SK-N-DZ (cell line): ENCODE data around the gene HACD4.
"Not testable (repeated sequence)": the region's sequence is repeated elsewhere in the genome, so short reads cannot be mapped to it uniquely, and the experiment has no call there.

Experiments
- DNase-seq: peaks from one replicate; pipeline ENCODE4 v3.0.0-alpha.2; 2015; ENCODE audit warnings: low spot score

Gene HACD4

DNA sequence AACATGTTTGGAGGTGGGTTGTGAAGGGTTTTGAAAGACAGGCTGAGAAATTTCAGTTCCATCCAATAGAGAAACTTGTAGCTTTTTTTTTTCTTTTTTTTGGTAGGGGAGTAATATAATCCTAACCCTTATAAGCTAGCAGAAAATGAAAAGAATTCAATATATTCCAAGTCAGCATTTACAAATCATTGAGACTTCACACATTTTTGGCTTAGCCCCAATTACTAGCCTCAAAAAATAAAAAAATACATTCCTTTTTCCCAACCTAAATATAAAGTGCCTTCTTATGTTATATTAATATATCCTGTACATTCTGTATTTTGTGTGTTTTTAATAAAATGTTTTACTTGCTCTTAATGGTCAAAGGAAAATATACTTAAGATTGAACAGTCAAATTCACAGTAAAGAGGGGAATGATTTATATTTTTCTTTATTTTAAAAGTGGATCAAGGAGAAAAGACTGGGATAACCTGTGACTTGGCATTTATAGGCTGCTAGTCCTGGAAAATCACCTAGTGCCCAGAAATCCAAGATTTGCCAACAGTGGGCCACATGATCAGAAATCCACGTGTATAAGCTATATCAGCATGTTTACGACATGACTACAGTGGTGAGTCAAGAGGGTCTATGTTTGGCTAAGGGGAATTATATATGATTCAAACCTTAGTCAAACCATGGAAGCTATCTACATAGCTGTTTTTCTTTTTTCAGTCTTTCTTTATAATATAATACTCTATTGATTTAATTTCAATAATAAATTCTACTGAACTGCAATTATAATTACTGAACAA, 14.5 kb downstream of the HACD4 start:
- DNase-seq = no peak

DNA sequence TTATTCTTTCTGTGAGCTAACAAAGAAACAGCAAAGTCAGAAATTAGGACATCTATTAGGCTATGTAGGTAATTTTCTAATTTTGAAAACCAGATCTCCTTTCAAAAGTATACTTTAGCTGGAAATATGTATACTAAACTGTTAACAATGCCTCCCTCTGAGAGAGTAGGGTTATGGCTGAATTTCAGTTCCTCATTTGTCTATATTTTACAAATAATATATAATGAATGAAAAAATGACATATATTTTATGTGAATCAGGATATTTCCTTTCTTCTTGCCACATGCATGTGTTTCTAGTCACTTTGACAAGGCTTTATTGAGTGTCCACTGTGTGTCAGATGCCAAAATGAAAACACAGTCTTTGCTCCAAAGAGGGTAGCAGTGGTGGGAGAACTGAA, 15.4 kb downstream of the HACD4 start:
- DNase-seq = no peak

- DNase-seq = no peak
Measured at GRCh38 chr9:21015129-21015815, 16.2 kb downstream of the HACD4 start.

DNA sequence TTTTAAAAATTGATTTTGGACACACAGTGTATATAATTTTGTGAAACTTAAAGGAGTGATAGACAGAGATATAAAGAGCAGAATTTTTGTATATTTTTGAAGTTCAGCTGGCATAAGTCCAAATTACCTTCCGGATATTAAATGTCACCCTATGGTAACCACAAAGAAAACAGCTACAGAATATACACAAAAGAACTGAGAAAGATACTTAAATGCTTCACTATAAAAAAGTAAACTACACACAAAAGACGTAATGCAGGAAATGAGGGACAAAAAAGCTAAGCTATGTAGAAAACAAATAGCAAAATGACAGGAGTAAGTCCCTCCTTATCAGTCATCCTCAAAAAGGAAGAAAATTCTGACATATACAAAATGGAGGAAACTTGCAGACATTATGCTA, 29.4 kb downstream of the HACD4 start:
- no peak for DNase-seq

DNA sequence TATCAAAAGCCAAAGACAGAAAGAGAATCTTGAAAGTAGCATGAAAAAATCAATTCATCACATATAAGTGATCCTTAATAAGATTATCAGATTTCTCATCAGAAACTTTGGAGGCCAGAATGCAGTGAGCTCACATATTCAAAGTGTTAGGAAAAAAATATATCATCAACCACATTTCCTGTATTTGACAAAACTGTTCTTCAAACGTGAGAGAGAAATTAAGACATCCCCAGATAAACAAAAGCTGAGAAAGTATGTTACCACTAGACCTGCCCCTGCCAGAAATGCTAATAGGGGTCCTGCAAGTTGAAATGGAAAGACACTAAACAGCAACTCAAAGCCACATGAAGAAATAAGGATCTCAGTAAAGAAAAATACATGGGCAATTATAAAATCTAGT, 29.9 kb downstream of the HACD4 start:
- DNase-seq = no peak

DNA sequence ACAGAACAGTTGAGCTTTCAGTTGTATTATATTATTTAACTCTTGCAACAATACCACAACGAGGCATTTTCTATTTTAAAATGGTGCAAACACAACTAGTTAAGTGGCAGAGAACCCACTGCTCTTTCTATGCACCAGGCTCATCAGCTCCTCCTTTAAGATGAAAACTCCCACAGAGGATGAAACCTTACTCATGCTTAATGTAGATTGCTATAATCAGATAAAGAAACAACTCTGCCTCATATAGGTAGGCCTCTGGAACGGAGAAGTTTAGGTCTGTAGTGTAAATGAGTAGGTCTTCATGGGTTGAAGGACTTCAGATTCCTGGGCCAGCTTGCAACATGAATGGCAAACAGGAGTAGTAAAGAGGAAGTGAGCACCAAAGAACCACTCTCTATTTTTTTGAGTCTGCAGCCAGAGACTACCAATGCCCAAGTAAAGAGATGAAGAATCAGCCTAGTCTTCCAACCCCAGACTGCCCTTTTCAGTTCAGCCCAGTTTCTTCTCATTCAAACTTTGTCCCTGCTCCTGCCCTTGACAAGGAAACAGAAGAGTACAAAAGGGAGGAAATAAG, 33.9 kb downstream of the HACD4 start:
- no peak for DNase-seq

DNA sequence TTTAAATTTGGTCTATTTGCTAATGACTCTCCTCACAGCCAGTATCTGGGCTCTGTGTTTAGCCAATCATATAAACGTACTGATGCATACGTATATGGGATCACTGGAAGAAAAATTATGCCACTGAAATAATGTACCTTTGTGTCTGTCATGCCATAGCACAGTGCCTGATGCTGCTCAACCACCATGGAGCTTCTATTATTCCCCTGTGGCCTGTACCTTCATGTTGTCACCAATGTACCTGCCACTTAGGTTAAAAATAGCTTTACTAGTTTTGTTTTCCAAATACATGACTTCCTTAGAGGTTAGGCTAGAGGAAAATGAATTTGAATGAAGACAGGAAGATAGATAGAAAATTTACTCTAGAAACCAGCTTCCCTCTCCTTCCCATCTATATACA, 34.6 kb downstream of the HACD4 start:
- no peak for DNase-seq

DNA sequence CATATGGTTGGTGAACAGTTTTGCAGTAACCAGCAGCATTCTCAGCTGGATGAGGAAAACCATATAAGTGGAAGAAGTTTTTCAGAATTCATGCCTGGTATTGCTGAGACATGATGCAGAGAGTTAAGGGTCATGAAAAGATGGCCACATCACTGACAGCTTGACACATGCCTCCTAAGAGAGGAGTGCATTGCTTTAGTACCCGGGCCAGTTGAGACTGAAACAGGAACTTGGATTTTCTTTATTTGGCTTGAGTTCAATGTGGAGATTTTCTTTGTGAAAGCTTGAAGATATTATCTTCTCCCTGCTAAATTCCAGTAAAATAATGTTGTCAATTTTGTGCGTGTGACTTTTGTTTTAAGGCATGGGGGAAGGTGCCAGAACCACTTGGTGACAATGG, 35.8 kb downstream of the HACD4 start:
- DNase-seq = no peak

GRCh38 chr9:20994486-20994885, 37.0 kb downstream of the HACD4 start:
- no peak for DNase-seq

DNA sequence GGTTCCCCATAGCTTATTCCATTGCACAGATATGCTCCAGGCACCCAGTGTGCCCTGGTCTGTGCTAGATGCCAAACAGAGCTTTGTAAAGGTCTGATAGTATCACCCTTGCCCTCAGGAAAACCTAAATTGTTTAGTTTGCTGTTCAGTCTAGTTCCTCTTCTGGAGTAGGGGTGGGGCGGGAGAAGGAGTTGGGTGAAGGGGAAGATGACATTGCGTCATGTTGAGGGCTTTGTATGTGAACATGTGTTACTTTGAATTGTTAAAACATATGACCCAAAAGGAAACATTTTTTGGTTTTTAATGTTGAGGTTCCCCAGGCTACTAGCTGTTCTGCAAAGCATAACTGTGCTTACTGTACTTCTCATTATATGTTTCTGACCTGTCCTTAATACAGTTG, 40.6 kb downstream of the HACD4 start:
- no peak for DNase-seq

DNA sequence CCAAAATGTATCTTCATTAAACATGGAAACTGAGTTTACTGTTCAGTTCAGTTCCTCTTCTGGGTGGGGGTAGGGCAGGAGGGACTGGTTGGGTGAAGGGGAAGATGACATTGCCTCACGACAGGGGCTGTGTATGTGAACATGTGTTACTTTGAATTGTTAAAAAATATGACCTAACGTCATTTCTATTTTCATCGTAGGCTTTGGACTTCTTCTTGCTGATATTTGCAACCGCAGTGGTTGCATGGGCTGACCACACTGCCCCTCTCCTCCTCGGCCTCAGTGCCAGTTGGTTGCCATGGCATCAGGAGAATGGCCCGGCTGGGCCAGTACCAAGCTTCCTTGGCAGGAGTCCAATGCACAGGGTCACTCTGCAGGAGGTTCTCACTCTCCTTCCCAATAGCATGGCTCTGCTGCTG, 41.5 kb downstream of the HACD4 start:
- no peak for DNase-seq

GRCh38 chr9:20988671-20989315, 42.6 kb downstream of the HACD4 start:
- DNase-seq = no peak

GRCh38 chr9:20988061-20988460, 43.4 kb downstream of the HACD4 start:
- DNase-seq = no peak

GRCh38 chr9:20987521-20987920, 43.9 kb downstream of the HACD4 start:
- DNase-seq = no peak

DNA sequence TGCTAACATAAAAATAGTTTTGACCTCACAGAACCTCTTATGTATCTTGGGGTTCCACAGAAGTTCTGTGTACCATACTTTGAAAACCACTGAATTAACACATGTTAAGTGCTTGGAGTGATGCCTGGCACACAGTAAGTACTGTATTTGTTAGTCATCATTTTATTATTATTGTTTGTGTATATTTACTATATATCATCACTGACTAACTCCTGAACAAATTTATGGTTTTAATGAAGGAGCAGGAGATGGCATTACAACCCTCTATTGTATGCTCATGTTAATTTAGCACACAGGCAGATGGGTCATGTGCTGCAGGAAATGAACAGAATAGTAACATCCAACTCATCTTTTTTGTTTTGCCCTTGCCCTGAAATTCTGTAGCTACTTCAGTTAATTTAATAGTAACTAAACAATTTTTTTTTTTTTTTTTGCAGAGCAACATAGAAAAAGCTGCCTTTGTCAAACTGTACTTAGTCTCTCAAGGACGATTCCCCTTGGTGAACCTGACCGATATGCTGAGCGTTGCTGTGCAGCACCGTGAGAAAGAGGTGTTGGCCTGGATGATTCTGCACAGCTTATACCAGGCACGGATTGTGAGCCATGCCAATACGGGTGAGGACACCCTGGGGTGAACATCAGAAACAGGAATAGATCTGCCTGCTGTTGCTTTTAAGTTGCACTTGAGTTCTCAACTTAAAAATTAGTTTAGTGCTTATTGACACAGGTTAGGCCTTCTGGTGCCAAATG, 45.4 kb downstream of the HACD4 start:
- no peak for DNase-seq

DNA sequence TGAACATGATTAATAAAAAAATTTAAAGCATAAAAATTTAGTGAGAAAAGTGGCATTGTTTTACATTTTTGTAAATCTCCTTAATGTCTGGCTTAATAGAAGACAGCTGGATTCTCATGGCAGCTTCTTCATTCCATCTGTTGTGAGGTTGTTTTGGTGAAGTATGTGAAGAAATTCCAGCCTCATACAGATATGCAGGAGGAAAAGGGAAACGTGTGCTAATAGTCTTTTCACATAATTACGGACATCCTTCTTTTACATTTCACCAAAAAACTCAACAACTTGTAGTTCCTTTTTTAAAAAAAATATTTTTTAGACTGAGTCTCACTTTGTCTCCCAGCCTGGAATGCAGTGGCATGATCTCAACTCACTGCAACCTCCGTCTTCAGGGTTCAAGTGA, 46.9 kb downstream of the HACD4 start:
- no peak for DNase-seq

DNA sequence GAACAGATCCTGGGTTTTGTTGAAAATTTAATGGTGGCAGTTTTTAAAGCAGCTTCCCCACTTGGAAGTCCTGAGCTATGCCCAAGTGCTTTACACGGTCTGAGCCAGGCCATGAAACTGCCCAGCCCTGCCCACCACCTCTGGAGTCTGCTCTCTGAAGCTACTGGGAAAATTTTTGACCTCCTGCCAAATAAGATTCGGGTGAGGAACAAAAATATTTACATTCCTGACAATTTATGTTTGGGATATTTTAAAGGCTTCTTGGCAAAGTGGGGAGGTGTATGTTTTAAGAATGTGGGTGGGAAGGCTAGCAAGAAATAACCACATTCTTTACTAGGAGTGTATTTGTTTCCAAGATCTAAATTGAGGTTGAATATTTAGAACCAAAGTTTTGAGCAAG, 50.0 kb downstream of the HACD4 start:
- no peak for DNase-seq

DNA sequence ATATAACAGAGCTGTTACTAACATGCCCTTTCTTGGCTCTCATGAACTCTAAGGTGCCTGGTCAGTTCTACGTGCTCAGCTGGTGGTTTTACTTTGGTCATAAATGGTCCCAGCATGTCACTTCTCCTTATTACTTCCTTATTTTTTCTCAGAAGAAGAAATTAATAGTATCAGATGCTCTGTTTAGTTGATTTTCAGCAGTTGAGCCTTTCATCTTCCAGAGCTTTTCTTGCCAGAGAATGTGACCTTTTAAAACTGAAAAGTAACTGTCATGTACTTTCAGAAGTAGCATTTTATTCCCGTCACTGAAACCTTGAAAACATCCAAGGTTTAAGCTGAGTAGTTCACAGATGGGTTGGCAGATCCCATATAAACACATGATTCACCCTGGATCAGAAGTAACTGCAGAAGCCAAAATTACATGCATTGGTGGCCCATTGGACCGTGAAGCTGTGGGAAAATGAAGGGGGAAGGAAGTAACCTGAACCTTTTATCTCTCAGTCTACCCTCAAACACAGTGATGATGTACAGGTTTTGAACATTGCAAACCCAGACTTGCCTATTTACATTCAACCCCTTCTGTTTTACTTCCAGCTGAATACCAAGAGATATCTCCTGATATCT, 50.5 kb downstream of the HACD4 start:
- no peak for DNase-seq

GRCh38 chr9:20978249-20978648, 53.2 kb downstream of the HACD4 start:
- DNase-seq = no peak

- not testable (repeated sequence) for DNase-seq
Measured at GRCh38 chr9:20974191-20974938, 57.1 kb downstream of the HACD4 start.
